Measurements from ENCODE around the gene SHANK3. TPM values are rescaled to one million over a fixed set of nuclear protein-coding genes. Genes with fewer than 3 reads are reported as not detected.

The SHANK3 gene
- total and polyA plus RNA-seq, 9 donors, result 2.6 to 23.2 (median 6.2) TPM

GRCh38 chr22:50675553-50676179 lies 3.0 kb downstream of the SHANK3 start:
- intact Hi-C loops (cut with DNase I), result no loop called here
- no peak for TF ChIP-seq EP300 (IDR thresholded peaks at IDR 0.05)
- no peak for TF ChIP-seq CTCF (IDR thresholded peaks at IDR 0.05)
- no peak for TF ChIP-seq POLR2A (IDR thresholded peaks at IDR 0.05)
- H3K4me1 ChIP-seq (ENCODE audit: insufficient read depth), result peaks cover 4% of the 10 kb centered on the region
- H3K27ac ChIP-seq, result no peak overlapping the region
- no peak for DNase-seq
- WGBS, 3 donors, result 68 to 77% (median 73%) methylated on average over 9 of the region's 9 CpGs
- no peaks in the 10 kb centered on the region for H3K9me3 ChIP-seq
- H3K27me3 ChIP-seq, result no peaks in the 10 kb centered on the region
- no peaks in the 10 kb centered on the region for H3K36me3 ChIP-seq
- no peak overlapping the region for H3K4me3 ChIP-seq

GRCh38 chr22:50676180-50676636 lies 3.6 kb downstream of the SHANK3 start:
- Histone ChIP-seq H3K4me3 (no peak overlapping the region), H3K27me3 (no peaks in the 10 kb centered on the region), H3K36me3 (no peaks in the 10 kb centered on the region), H3K4me1 (ENCODE audit: insufficient read depth) (peaks cover 4% of the 10 kb centered on the region), H3K9me3 (no peaks in the 10 kb centered on the region), H3K27ac (no peak overlapping the region)
- TF ChIP-seq POLR2A (IDR thresholded peaks at IDR 0.05) (no peak), CTCF (IDR thresholded peaks at IDR 0.05) (no peak), EP300 (IDR thresholded peaks at IDR 0.05) (no peak)
- no peak for DNase-seq
- intact Hi-C loops (cut with DNase I), result no loop called here
- 80 to 88% (median 86%) methylated on average over 14 of the region's 14 CpGs for WGBS, 3 donors

- intact Hi-C loops (cut with DNase I), result no loop called here
- no peaks in the 10 kb centered on the region for H3K9me3 ChIP-seq
- H3K4me1 ChIP-seq (ENCODE audit: insufficient read depth), result peaks cover 4% of the 10 kb centered on the region
- no peaks in the 10 kb centered on the region for H3K36me3 ChIP-seq
- WGBS, 3 donors, result 69 to 82% (median 75%) methylated on average over 9 to 10 of the region's 10 CpGs
- TF ChIP-seq EP300 (IDR thresholded peaks at IDR 0.05) (no peak), CTCF (IDR thresholded peaks at IDR 0.05) (no peak), POLR2A (IDR thresholded peaks at IDR 0.05) (no peak)
- DNase-seq, result peak in 1 of 5 donors; percentile 11
- H3K4me3 ChIP-seq, result no peak overlapping the region
- no peak overlapping the region for H3K27ac ChIP-seq
- no peaks in the 10 kb centered on the region for H3K27me3 ChIP-seq
Measured at GRCh38 chr22:50676661-50677492, 4.3 kb downstream of the SHANK3 start.

- Histone ChIP-seq H3K27me3 (no peaks in the 10 kb centered on the region), H3K36me3 (no peaks in the 10 kb centered on the region), H3K9me3 (no peaks in the 10 kb centered on the region), H3K4me3 (no peak overlapping the region), H3K4me1 (ENCODE audit: insufficient read depth) (peaks cover 4% of the 10 kb centered on the region), H3K27ac (no peak overlapping the region)
- intact Hi-C loops (cut with DNase I), result no loop called here
- no peak for TF ChIP-seq CTCF (IDR thresholded peaks at IDR 0.05)
- no peak for TF ChIP-seq POLR2A (IDR thresholded peaks at IDR 0.05)
- no peak for TF ChIP-seq EP300 (IDR thresholded peaks at IDR 0.05)
- DNase-seq, result peak in 1 of 5 donors; percentile 21
- WGBS, 3 donors, result 80 to 87% (median 83%) methylated on average over 13 of the region's 13 CpGs
Measured at GRCh38 chr22:50677493-50678217, 5.0 kb downstream of the SHANK3 start.
